ENCODE measurements around the gene ACSM2B. TPM values are rescaled to one million over a fixed set of nuclear protein-coding genes. Genes with fewer than 3 reads are reported as not detected.
A peak's percentile ranks its signal among the peaks of the same experiment; 100 is the strongest.

ACSM2B gene
- total and polyA plus RNA-seq, 7 donors: 0.03 to 0.14 TPM; not detected in 5

DNA sequence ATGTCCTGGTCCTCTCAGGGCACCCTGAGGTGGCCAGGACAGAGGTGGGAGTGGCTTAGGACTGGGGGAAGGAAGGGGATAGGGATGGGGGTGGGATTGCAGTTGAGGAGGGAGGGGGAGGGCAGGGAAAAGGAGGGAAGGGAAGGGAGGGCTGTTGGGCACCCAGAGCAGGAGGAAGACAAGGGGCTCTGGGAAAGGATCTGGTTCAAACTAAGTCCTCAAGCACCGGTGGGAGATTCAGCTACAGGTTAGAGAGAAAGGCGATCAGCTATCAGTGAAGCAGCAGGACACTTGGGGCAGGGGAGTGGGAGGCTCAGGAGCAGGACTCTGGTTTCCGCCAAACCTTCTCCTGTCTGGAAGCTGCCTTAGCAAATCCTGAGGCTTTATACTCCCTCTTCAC, 44.6 kb upstream of the ACSM2B start:
- intact Hi-C loops (cut with DNase I): no loop called here
- H3K36me3 ChIP-seq: no peaks in the 10 kb centered on the region
- H3K9me3 ChIP-seq: no peaks in the 10 kb centered on the region
- WGBS, 2 donors: 88 to 89% methylated on average over 3 of the region's 3 CpGs
- no peak for DNase-seq
- no peak overlapping the region for H3K27ac ChIP-seq
- no peaks in the 10 kb centered on the region for H3K4me1 ChIP-seq
- TF ChIP-seq, protein P1, sequence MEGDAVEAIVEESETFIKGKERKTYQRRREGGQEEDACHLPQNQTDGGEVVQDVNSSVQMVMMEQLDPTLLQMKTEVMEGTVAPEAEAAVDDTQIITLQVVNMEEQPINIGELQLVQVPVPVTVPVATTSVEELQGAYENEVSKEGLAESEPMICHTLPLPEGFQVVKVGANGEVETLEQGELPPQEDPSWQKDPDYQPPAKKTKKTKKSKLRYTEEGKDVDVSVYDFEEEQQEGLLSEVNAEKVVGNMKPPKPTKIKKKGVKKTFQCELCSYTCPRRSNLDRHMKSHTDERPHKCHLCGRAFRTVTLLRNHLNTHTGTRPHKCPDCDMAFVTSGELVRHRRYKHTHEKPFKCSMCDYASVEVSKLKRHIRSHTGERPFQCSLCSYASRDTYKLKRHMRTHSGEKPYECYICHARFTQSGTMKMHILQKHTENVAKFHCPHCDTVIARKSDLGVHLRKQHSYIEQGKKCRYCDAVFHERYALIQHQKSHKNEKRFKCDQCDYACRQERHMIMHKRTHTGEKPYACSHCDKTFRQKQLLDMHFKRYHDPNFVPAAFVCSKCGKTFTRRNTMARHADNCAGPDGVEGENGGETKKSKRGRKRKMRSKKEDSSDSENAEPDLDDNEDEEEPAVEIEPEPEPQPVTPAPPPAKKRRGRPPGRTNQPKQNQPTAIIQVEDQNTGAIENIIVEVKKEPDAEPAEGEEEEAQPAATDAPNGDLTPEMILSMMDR (IDR thresholded peaks at IDR 0.05): no peak
- TF ChIP-seq EP300 (IDR thresholded peaks at IDR 0.05) (no peak), POLR2A (IDR thresholded peaks at IDR 0.05) (no peak), POLR2AphosphoS5 (IDR thresholded peaks at IDR 0.05) (no peak)
- H3K27me3 ChIP-seq: no peaks in the 10 kb centered on the region
- no peak overlapping the region for H3K4me3 ChIP-seq

DNA sequence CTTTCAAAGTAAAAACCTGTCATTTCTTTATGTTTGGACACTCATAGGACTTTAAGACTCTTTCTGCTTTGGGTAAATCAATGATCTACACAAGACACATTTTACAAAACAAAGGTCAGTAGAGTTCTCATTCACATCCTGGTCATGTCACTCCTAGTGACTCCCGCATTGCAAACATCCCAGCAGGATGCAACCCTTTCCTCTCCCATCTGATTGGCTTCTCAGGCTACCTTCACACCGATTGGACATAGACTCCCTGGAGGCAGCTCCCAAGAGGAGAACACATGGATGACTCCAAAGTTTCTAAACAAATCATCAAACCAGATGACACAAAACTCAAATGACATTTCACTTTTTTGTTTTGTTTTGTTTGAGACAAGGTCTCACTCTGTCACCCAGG, 43.8 kb upstream of the ACSM2B start:
- Histone ChIP-seq H3K36me3 (no peaks in the 10 kb centered on the region), H3K27ac (no peak overlapping the region), H3K4me1 (no peaks in the 10 kb centered on the region), H3K9me3 (no peaks in the 10 kb centered on the region), H3K27me3 (no peaks in the 10 kb centered on the region), H3K4me3 (no peak overlapping the region)
- WGBS, 2 donors: 72 to 79% methylated on average over 2 of the region's 2 CpGs
- TF ChIP-seq, protein P1 (IDR thresholded peaks at IDR 0.05): no peak
- TF ChIP-seq POLR2A (IDR thresholded peaks at IDR 0.05) (no peak), EP300 (IDR thresholded peaks at IDR 0.05) (no peak), POLR2AphosphoS5 (IDR thresholded peaks at IDR 0.05) (no peak)
- intact Hi-C loops (cut with DNase I): no loop called here
- no peak for DNase-seq

DNA sequence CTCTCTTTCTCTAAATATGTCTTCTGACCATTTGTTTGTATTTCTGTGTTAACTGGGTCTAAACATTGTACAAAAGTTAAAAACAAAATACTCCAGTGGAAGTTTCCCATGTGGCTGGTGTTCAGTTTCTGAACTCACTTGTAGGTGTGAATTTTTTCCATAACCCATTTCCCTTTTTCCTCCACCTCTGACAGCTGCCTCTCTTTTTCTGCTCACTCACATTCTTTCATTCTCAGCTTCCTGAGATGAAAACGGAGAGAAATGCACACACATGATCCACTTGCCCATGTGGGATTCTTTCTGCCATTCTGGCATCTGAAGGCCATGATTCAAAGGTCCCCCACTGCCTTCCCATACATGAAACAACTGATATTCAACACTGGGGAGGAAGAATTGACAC, 41.1 kb upstream of the ACSM2B start:
- no peak overlapping the region for H3K27ac ChIP-seq
- intact Hi-C loops (cut with DNase I): no loop called here
- H3K4me1 ChIP-seq: peaks cover 0 to 17% (median 6%) of the 10 kb centered on the region in 4 donors
- TF ChIP-seq, protein P1 (IDR thresholded peaks at IDR 0.05): no peak
- TF ChIP-seq EP300 (IDR thresholded peaks at IDR 0.05) (no peak), POLR2A (IDR thresholded peaks at IDR 0.05) (no peak), POLR2AphosphoS5 (IDR thresholded peaks at IDR 0.05) (no peak)
- no peaks in the 10 kb centered on the region for H3K36me3 ChIP-seq
- no peak overlapping the region for H3K4me3 ChIP-seq
- H3K9me3 ChIP-seq: no peaks in the 10 kb centered on the region
- 49 to 57% methylated on average over 1 of the region's 1 CpG for whole genome bisulfite sequencing, 2 donors
- H3K27me3 ChIP-seq: no peaks in the 10 kb centered on the region
- no peak for DNase-seq

DNA sequence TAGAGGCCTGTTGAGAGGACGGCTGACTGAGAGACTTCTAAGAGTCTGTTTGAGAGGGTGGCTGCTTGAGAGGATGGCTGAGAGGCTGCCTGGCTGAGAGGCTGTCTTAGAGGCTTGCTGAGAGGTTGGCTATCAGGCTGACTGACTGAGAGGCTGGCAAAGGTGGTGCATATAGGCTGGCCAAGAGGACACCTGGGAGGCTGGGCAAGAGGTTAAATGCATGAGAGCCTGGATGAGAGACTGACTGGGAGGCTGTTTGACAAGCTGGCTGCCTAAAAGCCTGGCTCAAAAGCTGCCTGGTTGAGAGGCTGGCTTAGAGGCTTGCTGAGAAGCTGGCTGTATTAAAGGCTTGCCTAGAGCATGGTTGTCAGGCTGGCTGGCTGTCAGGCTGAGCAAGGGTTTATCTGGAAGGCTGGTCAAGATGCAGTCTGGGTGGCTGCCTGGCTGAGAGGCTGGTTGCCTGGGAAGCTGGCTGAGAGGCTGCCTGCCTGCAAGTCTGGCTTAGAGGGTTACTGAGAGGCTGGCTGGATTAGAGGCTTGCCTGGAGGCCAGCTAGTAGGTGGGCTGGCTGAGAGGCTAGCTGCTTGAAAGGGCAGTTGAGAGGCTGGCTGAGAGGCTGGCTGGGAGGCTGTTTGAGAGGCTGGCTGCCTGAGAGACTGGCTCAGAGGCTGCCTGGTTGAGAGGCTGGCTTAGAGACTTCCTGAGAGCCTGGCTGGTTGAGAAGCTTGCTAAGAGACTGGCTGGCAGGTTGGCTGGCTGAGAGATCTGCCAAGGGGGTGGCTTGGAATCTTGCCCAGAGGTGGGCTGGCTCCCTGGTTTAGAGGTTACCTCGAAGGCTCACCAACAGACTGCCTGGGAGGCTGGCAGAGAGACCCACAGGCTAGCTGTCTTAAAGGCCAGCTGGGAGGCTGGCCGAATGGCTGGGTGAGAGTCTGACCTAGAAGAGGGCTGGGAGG, 38.3 kb upstream of the ACSM2B start:
- peaks cover 0 to 34% (median 17%) of the 10 kb centered on the region in 4 donors for H3K4me1 ChIP-seq
- H3K4me3 ChIP-seq: no peak overlapping the region
- no peaks in the 10 kb centered on the region for H3K36me3 ChIP-seq
- DNase-seq: no peak
- TF ChIP-seq POLR2A (IDR thresholded peaks at IDR 0.05): no peak
- TF ChIP-seq, protein P1 (IDR thresholded peaks at IDR 0.05): no peak
- no peak for TF ChIP-seq POLR2AphosphoS5 (IDR thresholded peaks at IDR 0.05)
- TF ChIP-seq EP300 (IDR thresholded peaks at IDR 0.05): no peak
- H3K9me3 ChIP-seq: no peaks in the 10 kb centered on the region
- H3K27me3 ChIP-seq: no peaks in the 10 kb centered on the region
- peak overlapping the region in 1 of 4 donors; percentile 50 for H3K27ac ChIP-seq
- WGBS, 2 donors: 52 to 55% methylated on average over 3 of the region's 3 CpGs
- intact Hi-C loops (cut with DNase I): no loop called here

Data from sigmoid colon (tissue), 7 donors.